ENCODE measurements around the gene RASSF1. TPM values are rescaled to one million over a fixed set of nuclear protein-coding genes. Genes with fewer than 3 reads are reported as not detected.

The RASSF1 gene
- total and polyA plus RNA-seq, 8 donors: 10.3 to 29.5 (median 14.2) TPM

GRCh38 chr3:50369012-50369670, 28.5 kb upstream of the RASSF1 start:
- Histone ChIP-seq H3K27ac (no peak overlapping the region), H3K9me3 (no peaks in the 10 kb centered on the region), H3K4me3 (no peak overlapping the region), H3K36me3 (no peaks in the 10 kb centered on the region), H3K4me1 (peaks cover 0 to 10% (median 4%) of the 10 kb centered on the region in 3 donors), H3K27me3 (no peaks in the 10 kb centered on the region)
- TF ChIP-seq CTCF (IDR thresholded peaks at IDR 0.05): no peak
- no peak for DNase-seq
- no peak for ATAC-seq
- no peak for FAIRE-seq
- WGBS, 2 donors: 49 to 59% methylated on average over 9 of the region's 9 CpGs
- intact Hi-C loops (cut with DNase I): no loop called here

GRCh38 chr3:50365842-50366220, 25.2 kb upstream of the RASSF1 start:
- peak overlapping the region; percentile 41 to 79 (median 64) for H3K4me3 ChIP-seq
- ATAC-seq (no peak), DNase-seq (no peak), FAIRE-seq (no peak)
- intact Hi-C loops (cut with DNase I): no loop called here
- H3K9me3 ChIP-seq: no peaks in the 10 kb centered on the region
- H3K4me1 ChIP-seq: peaks cover 0 to 10% (median 4%) of the 10 kb centered on the region in 3 donors
- no peaks in the 10 kb centered on the region for H3K36me3 ChIP-seq
- no peak for TF ChIP-seq CTCF (IDR thresholded peaks at IDR 0.05)
- H3K27me3 ChIP-seq: no peaks in the 10 kb centered on the region
- 65 to 68% methylated on average over 5 of the region's 5 CpGs for WGBS, 2 donors
- H3K27ac ChIP-seq: peak overlapping the region in 1 of 4 donors; percentile 63

GRCh38 chr3:50365080-50365841, 24.6 kb upstream of the RASSF1 start:
- Histone ChIP-seq H3K9me3 (no peaks in the 10 kb centered on the region), H3K4me3 (peak overlapping the region; percentile 41 to 79 (median 64)), H3K27ac (peak overlapping the region; percentile 42 to 63 (median 58)), H3K36me3 (no peaks in the 10 kb centered on the region), H3K27me3 (no peaks in the 10 kb centered on the region), H3K4me1 (peaks cover 0 to 10% (median 4%) of the 10 kb centered on the region in 3 donors)
- FAIRE-seq (no peak), DNase-seq (peak; percentile 94 to 98 (median 96)), ATAC-seq (peak; percentile 91 to 94 (median 94))
- 2 to 3% methylated on average over 40 to 53 of the region's 53 CpGs for WGBS, 2 donors
- intact Hi-C loops (cut with DNase I): no loop called here
- TF ChIP-seq CTCF (IDR thresholded peaks at IDR 0.05): no peak

GRCh38 chr3:50364573-50365079, 24.0 kb upstream of the RASSF1 start:
- Histone ChIP-seq H3K27me3 (no peaks in the 10 kb centered on the region), H3K27ac (peak overlapping the region in 1 of 4 donors; percentile 60), H3K9me3 (no peaks in the 10 kb centered on the region), H3K4me1 (peaks cover 0 to 10% (median 4%) of the 10 kb centered on the region in 3 donors), H3K4me3 (peak overlapping the region; percentile 18 to 79 (median 56)), H3K36me3 (no peaks in the 10 kb centered on the region)
- WGBS, 2 donors: 14 to 32% methylated on average over 20 to 48 of the region's 48 CpGs
- TF ChIP-seq CTCF (IDR thresholded peaks at IDR 0.05): no peak
- DNase-seq (peak in 3 of 6 donors; percentile 52 to 71 (median 68)), FAIRE-seq (no peak), ATAC-seq (peak; percentile 25 to 35 (median 28))
- intact Hi-C loops (cut with DNase I): no loop called here

All from pancreas (tissue), 10 donors.